B cell (primary cell): Measurements from ENCODE around the gene GNAI3. TPM values are rescaled to one million over a fixed set of nuclear protein-coding genes. Genes with fewer than 3 reads are reported as not detected.

ENCODE experiments used
- ATAC-seq: fragments of 200-7000 bp; cut with Tn5 transposase; one replicate; pipeline ENCODE4 v1.10.0; 2021; ENCODE audit warnings: low read depth, mild to moderate bottlenecking, moderate number of reproducible peaks, moderate library complexity
- CTCF ChIA-PET: fragments of 350-600 bp; sonication (Branson Sonifier 250); formaldehyde crosslinking; loops from one replicate; lab custom pipeline; 2021; ENCODE audit warnings: antibody characterized with exemption, inconsistent platforms; lab: Charles Lee
- POLR2A ChIA-PET: fragments of 350-600 bp; sonication (Branson Sonifier 250); formaldehyde crosslinking; loops from one replicate; lab custom pipeline; 2021; ENCODE audit warnings: antibody characterized with exemption; lab: Charles Lee
- DNase-seq: peaks from one replicate; pipeline ENCODE4 v3.0.0; 2013
- H2AFZ ChIP-seq: 2 replicates; pipeline ENCODE4 v1.6.1; 2012; ENCODE audit warnings: mild to moderate bottlenecking, low read depth, low read length; ENCODE audit not compliant: insufficient read depth, poor library complexity, severe bottlenecking
- H3K27ac ChIP-seq, 2 donors: 1 replicate in 1 of 2; 2 replicates in 1 of 2; pipeline ENCODE4 v1.5.1; 2012 to 2013; ENCODE audit warnings: low read length in 2 of 2, mild to moderate bottlenecking in 2 of 2, moderate library complexity in 1 of 2
- H3K27me3 ChIP-seq, 4 experiments: fragments of 200-600 bp in 1 of 4; sonication (generic) in 1 of 4; replicated peaks in 1 of 4; 1 replicate in 2 of 4; 2 replicates in 2 of 4; pipeline versions ENCODE4 v1.6.1 to v1.7.0; 2013 to 2016; ENCODE audit warnings: low read length in 3 of 4, mild to moderate bottlenecking in 2 of 4, mixed read lengths in 1 of 4, moderate library complexity in 1 of 4; ENCODE audit not compliant: insufficient read depth in 4 of 4, control insufficient read depth in 3 of 4; ENCODE audit errors: control extremely low read depth in 1 of 4
- H3K36me3 ChIP-seq, 2 experiments: replicated peaks in 1 of 2; 1 replicate in 1 of 2; 2 replicates in 1 of 2; pipeline versions ENCODE4 v1.6.1 to v1.7.1; 2013; ENCODE audit warnings: low read length in 1 of 2; ENCODE audit not compliant: insufficient read depth in 2 of 2, control insufficient read depth in 1 of 2; ENCODE audit errors: control extremely low read depth in 1 of 2, extremely low read depth in 1 of 2
- H3K4me1 ChIP-seq, 2 donors: fragments of 200-600 bp in 1 of 2; sonication (generic) in 1 of 2; 1 replicate in 1 of 2; 2 replicates in 1 of 2; pipeline versions ENCODE4 v1.5.1 to v1.6.1; 2013 to 2017; ENCODE audit warnings: low read length in 2 of 2; ENCODE audit not compliant: control insufficient read depth in 2 of 2, insufficient read depth in 2 of 2
- H3K4me2 ChIP-seq: replicated peaks from 2 replicates; pipeline ENCODE3; 2012; ENCODE audit warnings: mild to moderate bottlenecking, low read depth, low read length; ENCODE audit not compliant: poor library complexity, severe bottlenecking
- H3K4me3 ChIP-seq, 5 experiments: fragments of 200-600 bp in 1 of 5; sonication (generic) in 1 of 5; 1 replicate in 3 of 5; 2 replicates in 2 of 5; pipeline versions ENCODE4 v1.5.1 to v1.7.0; 2011 to 2016; ENCODE audit warnings: low read length in 4 of 5, mild to moderate bottlenecking in 4 of 5, low read depth in 2 of 5, control low read depth in 1 of 5, moderate library complexity in 1 of 5; ENCODE audit not compliant: insufficient read depth in 1 of 5; ENCODE audit errors: control extremely low read depth in 1 of 5, extremely low read depth in 1 of 5
- H3K79me2 ChIP-seq: fragments of 200-600 bp; sonication (generic); one replicate; pipeline ENCODE4 v1.6.0; 2016; ENCODE audit warnings: low read length; ENCODE audit not compliant: control insufficient read depth, insufficient read depth
- H3K9ac ChIP-seq: fragments of 200-600 bp; sonication (generic); 2 replicates; pipeline ENCODE4 v1.6.1; 2017; ENCODE audit warnings: mild to moderate bottlenecking, low read length, moderate library complexity
- H3K9me3 ChIP-seq, 3 donors: one replicate each; pipeline versions ENCODE4 v1.6.1 to v1.7.1; 2013; ENCODE audit warnings: low read length in 2 of 3; ENCODE audit not compliant: control insufficient read depth in 2 of 3, insufficient read depth in 1 of 3; ENCODE audit errors: control extremely low read depth in 1 of 3
- H4K20me1 ChIP-seq: 2 replicates; pipeline ENCODE4 v1.6.0; 2012; ENCODE audit warnings: mild to moderate bottlenecking, low read length; ENCODE audit not compliant: insufficient read depth, control insufficient read depth, poor library complexity, severe bottlenecking
- H3K27ac Mint-ChIP-seq: one replicate; pipeline ENCODE4 v1.8.0; 2021; ENCODE audit warnings: mixed read lengths
- H3K27me3 Mint-ChIP-seq: one replicate; pipeline ENCODE4 v1.8.0; 2021; ENCODE audit warnings: mixed read lengths
- H3K4me1 Mint-ChIP-seq: one replicate; pipeline ENCODE4 v1.8.0; 2021; ENCODE audit warnings: mixed read lengths
- H3K4me3 Mint-ChIP-seq: one replicate; pipeline ENCODE4 v1.8.0; 2021; ENCODE audit warnings: mixed read lengths
- H3K9me3 Mint-ChIP-seq: one replicate; pipeline ENCODE4 v1.8.0; 2022; ENCODE audit warnings: mixed read lengths; ENCODE audit not compliant: insufficient read depth
- CTCF ChIP-seq: fragments of 200-600 bp; IDR thresholded peaks from one replicate; pipeline ENCODE4 v1.8.0; 2022; ENCODE audit warnings: antibody characterized with exemption, mild to moderate bottlenecking
- EZH2 ChIP-seq: IDR thresholded peaks from 2 replicates; pipeline ENCODE4 v1.6.1; 2012; ENCODE audit warnings: borderline replicate concordance, low read depth, mild to moderate bottlenecking, moderate library complexity, low read length; ENCODE audit not compliant: insufficient read depth, poor library complexity, severe bottlenecking
- WGBS: methylation state at CpG from one replicate; pipeline ENCODE4 v1.1.5; 2013; ENCODE audit warnings: missing lambda C conversion rate; ENCODE audit not compliant: insufficient coverage; 5-methylcytosine and 5-hydroxymethylcytosine counted together
- intact Hi-C: fragments of 100-400 bp; cut with micrococcal nuclease; formaldehyde crosslinking; loops from one replicate; pipeline ENCODE4 v1.10.0; 2022
- polyA plus RNA-seq: library from polyadenylated mRNA; depleted of rRNA; stranded (reverse); fragments of >200 nt; gene quantifications from 2 replicates; pipeline ENCODE4 v1.2.3, GENCODE V29; 2012
- total RNA-seq, 2 donors: library from RNA; stranded (reverse); fragments of 120-200 nt in 1 of 2; gene quantifications; 1 replicate in 1 of 2; 2 replicates in 1 of 2; pipeline versions ENCODE4 v1.2.3 to v1.2.4, GENCODE V29; 2013 to 2022

Gene GNAI3
- total and polyA plus RNA-seq, 2 donors (not counting 1 experiment from before 2014, with no cell fraction given) = 1.6 to 8.5 TPM

- no peaks in the 10 kb centered on the region for H4K20me1 ChIP-seq
- H2AFZ ChIP-seq = no peak overlapping the region
- no peaks in the 10 kb centered on the region for H3K9me3 ChIP-seq
- TF ChIP-seq EZH2 (no peak), CTCF (no peak)
- H3K4me3 ChIP-seq = no peak overlapping the region
- no peaks in the 10 kb centered on the region for H3K4me1 ChIP-seq
- no peaks in the 10 kb centered on the region for H3K79me2 ChIP-seq
- no CpG with 5 or more reads among the region's 2 CpGs for WGBS
- H3K4me2 ChIP-seq = no peak overlapping the region
- no peak overlapping the region for H3K9ac ChIP-seq
- CTCF ChIA-PET = interaction anchor here (0.7 to 1.0 kb wide), 2 partner anchors 10 to 34 kb away, joined by 3 read pairs; no protein-coding TSS in a partner anchor
- intact Hi-C loops = no loop called here
- H3K27ac ChIP-seq = no peak overlapping the region
- no peak for ATAC-seq
- H3K36me3 ChIP-seq = peaks cover 11 to 44% of the 10 kb centered on the region in 2 experiments
- Mint-ChIP-seq H3K9me3 (no peaks in the 10 kb centered on the region), H3K27me3 (no peaks in the 10 kb centered on the region), H3K4me1 (no peaks in the 10 kb centered on the region), H3K4me3 (no peak overlapping the region), H3K27ac (no peak overlapping the region)
- DNase-seq = no peak
- POLR2A ChIA-PET = no interaction called here
- H3K27me3 ChIP-seq = no peaks in the 10 kb centered on the region
Observed at GRCh38 chr1:109595531-109595930, 47.1 kb downstream of the GNAI3 start.

- Mint-ChIP-seq H3K4me1 (no peaks in the 10 kb centered on the region), H3K27me3 (no peaks in the 10 kb centered on the region), H3K9me3 (no peaks in the 10 kb centered on the region), H3K4me3 (no peak overlapping the region), H3K27ac (no peak overlapping the region)
- Histone ChIP-seq H3K27ac (no peak overlapping the region), H3K27me3 (no peaks in the 10 kb centered on the region), H3K79me2 (no peaks in the 10 kb centered on the region), H3K9ac (no peak overlapping the region), H3K36me3 (peaks cover 6 to 21% of the 10 kb centered on the region in 2 experiments), H2AFZ (no peak overlapping the region), H3K4me1 (no peaks in the 10 kb centered on the region), H3K4me3 (no peak overlapping the region), H3K9me3 (no peaks in the 10 kb centered on the region), H3K4me2 (no peak overlapping the region), H4K20me1 (no peaks in the 10 kb centered on the region)
- ChIA-PET CTCF (interaction anchor here (1.1 to 1.2 kb wide), 2 partner anchors 32 to 43 kb away, joined by 3 to 4 read pairs; no protein-coding TSS in a partner anchor), POLR2A (no interaction called here)
- no CpG with 5 or more reads among the region's 1 CpG for WGBS
- DNase-seq = no peak
- no peak for TF ChIP-seq EZH2
- no peak for TF ChIP-seq CTCF
- ATAC-seq = no peak
- intact Hi-C loops = no loop called here
Observed at GRCh38 chr1:109598156-109598555, 49.7 kb downstream of the GNAI3 start.
